WTC11 (cell line): ENCODE data around the gene CLUH. TPM values are rescaled to one million over a fixed set of nuclear protein-coding genes. Genes with fewer than 3 reads are reported as not detected.

Experiments
- ATAC-seq: fragments of 200-7000 bp; cut with Tn5 transposase; 2 replicates; pipeline ENCODE4 v1.10.0; 2021; ENCODE audit warnings: mild to moderate bottlenecking, moderate library complexity
- CTCF ChIA-PET: fragments of 300-600 bp; sonication (Branson Sonifier 250); formaldehyde crosslinking; loops from one replicate; lab custom pipeline; 2021; ENCODE audit warnings: antibody characterized with exemption; lab: Charles Lee
- POLR2A ChIA-PET: fragments of 350-600 bp; sonication (Branson Sonifier 250); formaldehyde crosslinking; loops from one replicate; lab custom pipeline; 2021; ENCODE audit warnings: antibody characterized with exemption; lab: Charles Lee
- DNase-seq: peaks from one replicate; pipeline ENCODE4 v3.0.0; 2021; ENCODE audit warnings: low spot score
- H3K27ac Mint-ChIP-seq: 2 replicates; pipeline ENCODE4 v1.8.0; 2021; ENCODE audit warnings: mixed read lengths
- H3K27me3 Mint-ChIP-seq: 2 replicates; pipeline ENCODE4 v1.8.0; 2021; ENCODE audit warnings: low read depth, mild to moderate bottlenecking, moderate library complexity, mixed read lengths
- H3K36me3 Mint-ChIP-seq: 2 replicates; pipeline ENCODE4 v1.8.0; 2021; ENCODE audit warnings: mixed read lengths
- H3K4me1 Mint-ChIP-seq: 2 replicates; pipeline ENCODE4 v1.8.0; 2022; ENCODE audit warnings: mixed read lengths
- H3K4me3 Mint-ChIP-seq: 2 replicates; pipeline ENCODE4 v1.8.0; 2021; ENCODE audit warnings: mild to moderate bottlenecking, moderate library complexity, mixed read lengths
- H3K9me3 Mint-ChIP-seq: 2 replicates; pipeline ENCODE4 v1.8.0; 2021; ENCODE audit warnings: mixed read lengths
- AR ChIP-seq: fragments of 250-450 bp; sonication (Bioruptor Pico); IDR thresholded peaks from 2 replicates; pipeline ENCODE4 v1.9.0; 2021; ENCODE audit warnings: mild to moderate bottlenecking
- ARID4B ChIP-seq: sonication (generic); formaldehyde crosslinking; IDR thresholded peaks from 2 replicates; pipeline ENCODE4 v1.8.0; 2023; ENCODE audit warnings: missing genetic modification reagents, mild to moderate bottlenecking, borderline replicate concordance
- CREM ChIP-seq: sonication (generic); formaldehyde crosslinking; IDR thresholded peaks from 2 replicates; pipeline ENCODE4 v1.8.1; 2022; ENCODE audit warnings: mild to moderate bottlenecking, missing genetic modification reagents, moderate library complexity
- GABPB1 ChIP-seq: sonication (generic); formaldehyde crosslinking; IDR thresholded peaks from 2 replicates; pipeline ENCODE4 v1.8.1; 2023; ENCODE audit warnings: mild to moderate bottlenecking, missing genetic modification reagents
- JAZF1 ChIP-seq: fragments of 250-450 bp; sonication (Bioruptor Pico); IDR thresholded peaks from 2 replicates; pipeline ENCODE4 v1.9.0; 2021; ENCODE audit warnings: moderate library complexity, mild to moderate bottlenecking, inconsistent platforms
- JUN ChIP-seq: sonication (generic); formaldehyde crosslinking; IDR thresholded peaks from 2 replicates; pipeline ENCODE4 v1.8.0; 2023; ENCODE audit warnings: mild to moderate bottlenecking, missing genetic modification reagents
- MLX ChIP-seq: sonication (generic); formaldehyde crosslinking; IDR thresholded peaks from 2 replicates; pipeline ENCODE4 v1.8.1; 2023; ENCODE audit warnings: mild to moderate bottlenecking, missing genetic modification reagents, moderate library complexity
- MYBL2 ChIP-seq: sonication (generic); formaldehyde crosslinking; IDR thresholded peaks from 2 replicates; pipeline ENCODE4 v1.8.1; 2023; ENCODE audit warnings: mild to moderate bottlenecking, moderate library complexity, missing genetic modification reagents
- PRRX2 ChIP-seq: fragments of 250-450 bp; sonication (Bioruptor Pico); IDR thresholded peaks from 2 replicates; pipeline ENCODE4 v1.8.0; 2021; ENCODE audit warnings: mild to moderate bottlenecking
- RORB ChIP-seq: fragments of 250-450 bp; sonication (Bioruptor Pico); IDR thresholded peaks from 2 replicates; pipeline ENCODE4 v1.9.0; 2021; ENCODE audit warnings: mild to moderate bottlenecking
- TCF7 ChIP-seq: sonication (generic); formaldehyde crosslinking; IDR thresholded peaks from 2 replicates; pipeline ENCODE4 v1.8.0; 2022; ENCODE audit warnings: mild to moderate bottlenecking, low read depth, missing genetic modification reagents, moderate library complexity
- TEAD4 ChIP-seq: sonication (generic); formaldehyde crosslinking; IDR thresholded peaks from 2 replicates; pipeline ENCODE4 v1.8.0; 2022; ENCODE audit warnings: mild to moderate bottlenecking, missing genetic modification reagents
- ZBTB21 ChIP-seq: sonication (generic); formaldehyde crosslinking; IDR thresholded peaks from 2 replicates; pipeline ENCODE4 v1.8.1; 2023; ENCODE audit warnings: mild to moderate bottlenecking, missing genetic modification reagents, borderline replicate concordance
- ZNF138 ChIP-seq: sonication (generic); formaldehyde crosslinking; conservative IDR thresholded peaks from 2 replicates; pipeline ENCODE4 v1.8.1; 2022; ENCODE audit warnings: mild to moderate bottlenecking, moderate library complexity, missing genetic modification reagents
- ZNF317 ChIP-seq: sonication (generic); formaldehyde crosslinking; IDR thresholded peaks from 2 replicates; pipeline ENCODE4 v1.8.1; 2023; ENCODE audit warnings: low read depth, mild to moderate bottlenecking, moderate library complexity, missing genetic modification reagents, borderline replicate concordance
- ZNF425 ChIP-seq: fragments of 250-450 bp; sonication (Bioruptor Pico); conservative IDR thresholded peaks from 2 replicates; pipeline ENCODE4 v1.9.0; 2021; ENCODE audit warnings: mild to moderate bottlenecking
- total RNA-seq: library from RNA; stranded (reverse); gene quantifications from 3 replicates; pipeline ENCODE4 v1.2.3, GENCODE V29; 2021
- TF ChIP-seq, protein P1 (sequence below): sonication (generic); formaldehyde crosslinking; IDR thresholded peaks from 2 replicates; pipeline ENCODE4 v1.8.0; 2022; ENCODE audit warnings: mild to moderate bottlenecking, missing genetic modification reagents
- TF ChIP-seq, protein P2 (sequence below): sonication (generic); formaldehyde crosslinking; IDR thresholded peaks from 2 replicates; pipeline ENCODE4 v1.8.0; 2022; ENCODE audit warnings: mild to moderate bottlenecking, missing genetic modification reagents

The CLUH gene
- total RNA-seq, 1 experiment from 2014 or later: 105 TPM

GRCh38 chr17:2656283-2656682 is 55.3 kb downstream of the CLUH start:
- ChIA-PET CTCF (interaction anchor here (0.6 kb wide), 1 partner anchor 58 kb away, joined by 4 read pairs; no protein-coding TSS in a partner anchor), POLR2A (interaction anchor here (0.6 kb wide), 1 partner anchor 132 kb away, joined by 3 read pairs; no protein-coding TSS in a partner anchor)
- TF ChIP-seq MYBL2 (no peak), GABPB1 (CRISPR knock-in tag) (no peak), ZNF317 (no peak), TCF7 (CRISPR knock-in tag) (no peak), ARID4B (no peak), ZNF138 (no peak), TEAD4 (CRISPR knock-in tag) (no peak), JAZF1 (CRISPR knock-in tag) (no peak), PRRX2 (no peak), ZNF425 (no peak), MLX (CRISPR knock-in tag) (no peak), AR (CRISPR knock-in tag) (no peak), RORB (CRISPR knock-in tag) (no peak), JUN (no peak), ZBTB21 (no peak), CREM (CRISPR knock-in tag) (no peak)
- TF ChIP-seq, protein P1, sequence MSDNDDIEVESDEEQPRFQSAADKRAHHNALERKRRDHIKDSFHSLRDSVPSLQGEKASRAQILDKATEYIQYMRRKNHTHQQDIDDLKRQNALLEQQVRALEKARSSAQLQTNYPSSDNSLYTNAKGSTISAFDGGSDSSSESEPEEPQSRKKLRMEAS (CRISPR knock-in tag): no peak
- TF ChIP-seq, protein P2, sequence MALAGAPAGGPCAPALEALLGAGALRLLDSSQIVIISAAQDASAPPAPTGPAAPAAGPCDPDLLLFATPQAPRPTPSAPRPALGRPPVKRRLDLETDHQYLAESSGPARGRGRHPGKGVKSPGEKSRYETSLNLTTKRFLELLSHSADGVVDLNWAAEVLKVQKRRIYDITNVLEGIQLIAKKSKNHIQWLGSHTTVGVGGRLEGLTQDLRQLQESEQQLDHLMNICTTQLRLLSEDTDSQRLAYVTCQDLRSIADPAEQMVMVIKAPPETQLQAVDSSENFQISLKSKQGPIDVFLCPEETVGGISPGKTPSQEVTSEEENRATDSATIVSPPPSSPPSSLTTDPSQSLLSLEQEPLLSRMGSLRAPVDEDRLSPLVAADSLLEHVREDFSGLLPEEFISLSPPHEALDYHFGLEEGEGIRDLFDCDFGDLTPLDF: no peak
- no peak for DNase-seq
- H3K4me3 Mint-ChIP-seq: no peak overlapping the region
- H3K27me3 Mint-ChIP-seq: no peaks in the 10 kb centered on the region
- ATAC-seq: no peak
- no peak overlapping the region for H3K27ac Mint-ChIP-seq
- peaks cover 21% of the 10 kb centered on the region for H3K36me3 Mint-ChIP-seq
- H3K4me1 Mint-ChIP-seq: no peaks in the 10 kb centered on the region
- peaks cover 13% of the 10 kb centered on the region for H3K9me3 Mint-ChIP-seq
